WERI-Rb-1 (cell line): ENCODE measurements around the gene KCNIP2.

ENCODE experiments used
- DNase-seq: peaks from one replicate; pipeline ENCODE4 v3.0.0-alpha.2; 2020
- H3K27ac ChIP-seq: fragments of 250-450 bp; sonication (Bioruptor Pico); 2 replicates; pipeline ENCODE4 v1.5.1; 2020; ENCODE audit warnings: mild to moderate bottlenecking, moderate library complexity
- H3K27me3 ChIP-seq: fragments of 250-450 bp; sonication (Bioruptor Pico); 2 replicates; pipeline ENCODE4 v1.5.1; 2021; ENCODE audit warnings: mild to moderate bottlenecking, low read depth, moderate library complexity; ENCODE audit not compliant: insufficient read depth, severe bottlenecking
- H3K36me3 ChIP-seq: fragments of 250-450 bp; sonication (Bioruptor Pico); 2 replicates; pipeline ENCODE4 v1.5.1; 2020; ENCODE audit warnings: mild to moderate bottlenecking, moderate library complexity
- H3K4me3 ChIP-seq: 2 replicates; pipeline ENCODE4 v1.5.1; 2011; ENCODE audit warnings: low read depth, mild to moderate bottlenecking, control low read depth, low read length
- H3K9me3 ChIP-seq: fragments of 250-450 bp; sonication (Bioruptor Pico); 2 replicates; pipeline ENCODE4 v1.5.1; 2021; ENCODE audit warnings: mild to moderate bottlenecking, moderate library complexity; ENCODE audit not compliant: severe bottlenecking
- TF ChIP-seq, protein P1 (sequence below): IDR thresholded peaks from 2 replicates; pipeline ENCODE4 v1.5.1; 2011; ENCODE audit warnings: low read depth, mild to moderate bottlenecking, control low read depth, inconsistent platforms, low read length

Gene KCNIP2

DNA sequence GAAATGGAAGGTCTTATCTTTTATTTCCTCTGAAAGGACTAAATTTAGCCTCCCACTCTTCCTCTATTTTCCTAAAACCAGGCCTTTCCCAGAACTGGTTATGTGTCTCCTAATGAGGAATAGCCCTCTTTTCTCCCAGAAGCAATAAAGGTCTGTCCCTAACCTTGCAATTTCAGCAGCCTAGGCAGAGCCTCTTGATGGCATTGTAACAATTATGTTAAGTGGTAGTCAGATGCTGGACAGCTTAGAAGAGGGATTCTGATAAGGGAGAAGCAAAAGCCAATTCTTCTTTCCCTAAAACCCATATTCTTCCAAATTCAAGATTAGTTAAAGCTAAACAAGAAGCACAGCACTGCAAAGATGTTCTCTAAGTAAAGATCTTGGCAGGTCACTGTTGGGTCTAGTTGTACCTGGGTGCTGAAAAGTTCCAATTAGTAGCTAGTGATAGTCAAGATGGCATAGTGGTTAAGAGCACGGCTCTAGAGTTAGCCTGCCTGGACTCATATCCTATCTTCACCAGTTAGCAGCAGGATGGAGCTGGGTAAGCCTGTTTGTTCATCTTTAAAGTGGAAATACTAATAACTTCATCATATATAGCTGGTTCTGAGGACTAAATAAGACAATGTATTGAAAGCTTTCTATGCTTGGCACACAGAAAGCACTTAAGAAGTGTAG, 14.3 kb upstream of the KCNIP2 start:
- DNase-seq: no peak
- no peaks in the 10 kb centered on the region for H3K36me3 ChIP-seq
- no peaks in the 10 kb centered on the region for H3K27me3 ChIP-seq
- H3K9me3 ChIP-seq: peaks cover 4% of the 10 kb centered on the region
- TF ChIP-seq, protein P1, sequence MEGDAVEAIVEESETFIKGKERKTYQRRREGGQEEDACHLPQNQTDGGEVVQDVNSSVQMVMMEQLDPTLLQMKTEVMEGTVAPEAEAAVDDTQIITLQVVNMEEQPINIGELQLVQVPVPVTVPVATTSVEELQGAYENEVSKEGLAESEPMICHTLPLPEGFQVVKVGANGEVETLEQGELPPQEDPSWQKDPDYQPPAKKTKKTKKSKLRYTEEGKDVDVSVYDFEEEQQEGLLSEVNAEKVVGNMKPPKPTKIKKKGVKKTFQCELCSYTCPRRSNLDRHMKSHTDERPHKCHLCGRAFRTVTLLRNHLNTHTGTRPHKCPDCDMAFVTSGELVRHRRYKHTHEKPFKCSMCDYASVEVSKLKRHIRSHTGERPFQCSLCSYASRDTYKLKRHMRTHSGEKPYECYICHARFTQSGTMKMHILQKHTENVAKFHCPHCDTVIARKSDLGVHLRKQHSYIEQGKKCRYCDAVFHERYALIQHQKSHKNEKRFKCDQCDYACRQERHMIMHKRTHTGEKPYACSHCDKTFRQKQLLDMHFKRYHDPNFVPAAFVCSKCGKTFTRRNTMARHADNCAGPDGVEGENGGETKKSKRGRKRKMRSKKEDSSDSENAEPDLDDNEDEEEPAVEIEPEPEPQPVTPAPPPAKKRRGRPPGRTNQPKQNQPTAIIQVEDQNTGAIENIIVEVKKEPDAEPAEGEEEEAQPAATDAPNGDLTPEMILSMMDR: no peak
- H3K27ac ChIP-seq: no peak overlapping the region
- H3K4me3 ChIP-seq: no peak overlapping the region

DNA sequence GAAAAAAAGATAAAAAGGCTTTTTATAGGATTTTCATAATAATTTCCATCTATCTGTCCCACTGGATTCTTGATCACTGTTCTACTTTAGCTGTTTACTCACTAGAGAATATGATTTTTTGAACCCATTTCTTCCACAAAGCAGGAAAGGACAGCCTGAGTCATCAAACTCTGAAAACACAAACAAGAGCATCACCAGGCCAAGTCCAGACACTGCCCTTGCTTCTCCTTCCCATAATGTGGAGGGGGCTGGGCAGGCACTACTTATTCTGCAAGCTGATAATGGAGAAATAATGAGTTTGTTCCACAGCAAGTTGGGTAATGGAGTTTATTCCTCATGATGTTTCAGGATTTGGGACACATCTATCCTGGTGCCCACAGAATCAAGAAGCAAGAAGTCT, 13.0 kb upstream of the KCNIP2 start:
- no peak for DNase-seq
- H3K9me3 ChIP-seq: peaks cover 4% of the 10 kb centered on the region
- TF ChIP-seq, protein P1: no peak
- no peak overlapping the region for H3K4me3 ChIP-seq
- H3K27me3 ChIP-seq: no peaks in the 10 kb centered on the region
- H3K36me3 ChIP-seq: no peaks in the 10 kb centered on the region
- no peak overlapping the region for H3K27ac ChIP-seq

DNA sequence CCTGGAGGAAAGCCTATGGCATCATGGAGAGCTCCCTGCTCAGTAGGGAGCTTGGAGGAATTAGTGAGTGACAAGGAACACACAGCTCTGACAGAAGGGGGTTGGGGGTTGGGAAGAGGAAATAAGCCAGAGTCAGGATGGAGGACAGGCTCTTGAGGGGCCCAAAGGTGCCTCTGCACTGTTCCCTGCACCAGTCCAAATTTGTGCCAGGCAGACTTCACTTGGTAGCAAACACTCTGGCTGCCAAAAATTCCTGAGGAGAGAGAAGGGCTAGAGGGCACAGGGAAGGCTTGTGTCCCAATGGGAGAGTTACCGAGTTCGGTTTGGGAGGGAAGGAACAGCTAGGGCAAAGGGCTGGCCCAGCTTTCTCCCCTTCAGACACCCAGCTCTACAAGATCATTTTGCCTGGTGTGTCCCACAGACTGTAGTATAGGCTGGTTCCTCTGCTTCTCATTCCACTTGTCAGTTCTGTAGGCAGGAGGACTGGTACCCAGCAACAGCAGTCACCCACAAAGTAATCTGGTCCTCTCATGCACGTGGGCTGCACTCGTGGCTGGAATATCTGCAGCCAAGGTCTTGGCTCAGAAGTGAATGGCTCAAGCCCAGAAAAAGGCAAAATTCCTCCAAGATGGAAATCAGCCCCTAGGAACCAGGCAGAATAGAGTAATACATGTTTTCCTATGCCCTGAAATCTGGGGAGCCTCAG, 8.0 kb upstream of the KCNIP2 start:
- TF ChIP-seq, protein P1: no peak
- Histone ChIP-seq H3K4me3 (no peak overlapping the region), H3K36me3 (no peaks in the 10 kb centered on the region; the same call in 1 of the 2 replicates), H3K9me3 (no peaks in the 10 kb centered on the region), H3K27me3 (no peaks in the 10 kb centered on the region), H3K27ac (no peak overlapping the region)
- no peak for DNase-seq

DNA sequence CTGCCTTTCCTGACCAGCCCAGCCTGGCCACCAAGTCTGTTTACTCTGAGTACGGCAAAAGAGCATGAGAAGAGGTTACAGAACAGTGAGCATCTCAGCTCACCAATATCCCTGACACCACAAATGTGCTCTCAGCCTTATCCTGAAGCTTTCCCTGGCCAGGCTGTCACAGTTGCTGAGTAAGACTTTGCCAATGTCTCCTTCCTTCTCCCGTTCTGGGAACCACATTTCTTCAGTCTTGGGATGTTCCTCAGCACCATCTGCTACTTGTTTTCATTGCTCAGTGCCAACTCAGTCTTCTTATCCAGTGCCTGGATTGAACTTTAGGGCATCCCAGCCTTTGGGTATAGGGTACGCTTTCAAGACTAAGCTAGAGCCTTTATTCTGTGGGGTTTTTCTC, 7.1 kb upstream of the KCNIP2 start:
- no peaks in the 10 kb centered on the region; the same call in 1 of the 2 replicates for H3K36me3 ChIP-seq
- TF ChIP-seq, protein P1: no peak
- H3K27me3 ChIP-seq: no peaks in the 10 kb centered on the region

DNA sequence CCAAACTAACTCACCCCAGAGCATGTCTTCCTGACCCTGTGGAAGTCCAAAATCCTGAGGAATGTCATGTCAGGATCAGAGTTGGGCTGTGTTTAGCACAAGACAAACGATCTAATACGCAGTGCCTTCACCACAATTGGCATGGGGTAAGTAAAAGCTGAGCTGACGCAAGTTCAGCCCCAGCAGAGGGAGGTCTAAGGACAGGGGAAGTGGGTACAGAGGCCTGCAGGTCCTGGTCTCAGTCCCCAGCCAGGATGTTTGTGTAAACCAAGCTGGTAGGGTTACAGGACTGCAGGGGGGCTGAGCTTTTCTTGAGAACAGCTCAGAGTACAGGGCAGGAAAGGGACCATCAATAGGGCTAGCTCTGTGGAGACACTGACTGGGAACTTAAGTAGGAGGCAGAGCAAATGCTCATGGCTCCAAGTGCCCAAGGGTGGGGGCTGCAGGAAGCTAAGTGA, 5.3 kb upstream of the KCNIP2 start:
- no peak for DNase-seq
- Histone ChIP-seq H3K36me3 (no peaks in the 10 kb centered on the region; the same call in 1 of the 2 replicates), H3K4me3 (no peak overlapping the region)

More for the DNA sequence above, 7.1 kb upstream of the KCNIP2 start:
- Histone ChIP-seq H3K9me3 (no peaks in the 10 kb centered on the region), H3K27ac (no peak overlapping the region), H3K4me3 (no peak overlapping the region)
- DNase-seq: no peak

More for the DNA sequence above, 5.3 kb upstream of the KCNIP2 start:
- Histone ChIP-seq H3K27ac (no peak overlapping the region), H3K27me3 (no peaks in the 10 kb centered on the region), H3K9me3 (no peaks in the 10 kb centered on the region)
- TF ChIP-seq, protein P1: no peak
